CD4-positive, alpha-beta T cell treated with Interleukin-12 subunit alpha and Interleukin-12 subunit beta, for 1 hour (primary cell): ENCODE results near the gene ST8SIA2.

Source experiments
- DNase-seq: peaks from one replicate; pipeline ENCODE4 v3.0.0-alpha.2; 2020

Gene ST8SIA2

GRCh38 chr15:92502336-92502735 is 108.7 kb downstream of the ST8SIA2 start:
- DNase-seq, result no peak

- no peak for DNase-seq
Observed at GRCh38 chr15:92502930-92503857, 109.5 kb downstream of the ST8SIA2 start.

GRCh38 chr15:92503889-92504288 is 110.2 kb downstream of the ST8SIA2 start:
- no peak for DNase-seq

DNA sequence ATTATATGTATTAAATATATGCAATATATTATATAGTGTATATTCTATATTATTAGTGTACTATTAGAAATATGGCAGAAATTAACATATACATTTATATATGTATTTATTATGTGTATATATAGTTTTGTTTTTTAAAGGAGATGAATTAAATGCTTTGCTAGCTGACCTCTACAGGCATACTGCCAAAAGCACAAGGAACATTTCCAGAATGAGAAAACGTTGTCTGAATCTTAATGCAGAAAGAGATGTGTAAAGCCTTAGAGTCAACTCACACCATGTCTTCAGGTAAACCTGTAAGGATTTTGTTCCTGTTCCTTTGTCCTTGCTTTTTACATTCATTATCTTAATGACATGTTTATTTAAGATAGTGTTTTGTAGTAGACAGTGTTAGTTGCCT is 111.9 kb downstream of the ST8SIA2 start:
- no peak for DNase-seq

DNA sequence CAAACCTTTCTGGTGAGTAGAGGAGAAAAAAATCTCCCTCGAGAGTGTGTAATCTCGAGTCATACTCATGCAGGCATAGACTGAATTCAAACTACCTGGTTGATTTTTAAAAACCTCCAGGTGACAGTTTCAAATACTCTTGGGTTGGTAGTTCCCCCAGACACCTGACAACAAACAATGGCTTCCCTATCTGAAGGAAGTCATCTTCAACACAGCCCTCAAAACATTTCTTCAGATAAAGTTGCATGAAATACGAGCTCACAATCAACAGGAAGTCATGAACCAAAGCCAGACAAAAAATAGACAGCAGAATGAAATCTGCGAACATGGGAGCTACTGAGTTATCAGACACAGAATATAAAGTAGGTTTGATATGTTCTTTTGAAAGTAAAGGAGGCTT is 112.8 kb downstream of the ST8SIA2 start:
- no peak for DNase-seq

- DNase-seq, result no peak
Observed at GRCh38 chr15:92510163-92510882, 116.6 kb downstream of the ST8SIA2 start.
